H9 (cell line): Measurements from ENCODE around the gene TAAR9. TPM values are rescaled to one million over a fixed set of nuclear protein-coding genes. Genes with fewer than 3 reads are reported as not detected.

Experiments
- DNase-seq: peaks from one replicate; pipeline ENCODE4 v3.0.0-alpha.2; 2017
- H2AFZ ChIP-seq: one replicate; pipeline ENCODE4 v1.6.1; 2013; ENCODE audit warnings: mild to moderate bottlenecking, low read length, control low read depth, moderate library complexity
- H2AK5ac ChIP-seq: 2 replicates; pipeline ENCODE4 v1.6.1; 2013; ENCODE audit warnings: low read length, control low read depth, mixed read lengths; ENCODE audit not compliant: insufficient read length
- H2BK120ac ChIP-seq: one replicate; pipeline ENCODE4 v1.6.1; 2013; ENCODE audit warnings: low read depth, mild to moderate bottlenecking, low read length, control low read depth, inconsistent platforms; ENCODE audit not compliant: poor library complexity, severe bottlenecking
- H2BK12ac ChIP-seq: 2 replicates; pipeline ENCODE4 v1.6.1; 2013; ENCODE audit warnings: low read length, control low read depth, mixed read lengths, low read depth; ENCODE audit not compliant: insufficient read length
- H2BK15ac ChIP-seq: 2 replicates; pipeline ENCODE4 v1.6.1; 2013; ENCODE audit warnings: low read depth, low read length, control low read depth
- H2BK20ac ChIP-seq: one replicate; pipeline ENCODE4 v1.6.1; 2013; ENCODE audit warnings: low read depth, mild to moderate bottlenecking, low read length, control low read depth, inconsistent platforms; ENCODE audit not compliant: poor library complexity, severe bottlenecking
- H2BK5ac ChIP-seq: 2 replicates; pipeline ENCODE4 v1.6.1; 2013; ENCODE audit warnings: low read length, control low read depth, mixed read lengths; ENCODE audit not compliant: insufficient read length
- H3K14ac ChIP-seq: 2 replicates; pipeline ENCODE4 v1.6.1; 2013; ENCODE audit warnings: low read length, control low read depth; ENCODE audit not compliant: insufficient read depth
- H3K18ac ChIP-seq: 2 replicates; pipeline ENCODE4 v1.6.1; 2013; ENCODE audit warnings: low read depth, mild to moderate bottlenecking, mixed read lengths, low read length, control low read depth; ENCODE audit not compliant: insufficient read length
- H3K23ac ChIP-seq: 2 replicates; pipeline ENCODE4 v1.6.1; 2013; ENCODE audit warnings: low read length, control low read depth, mixed read lengths, low read depth; ENCODE audit not compliant: insufficient read length
- H3K23me2 ChIP-seq: 2 replicates; pipeline ENCODE4 v1.6.1; 2013; ENCODE audit warnings: low read depth, mild to moderate bottlenecking, mixed read lengths, low read length, control low read depth; ENCODE audit not compliant: insufficient read length, poor library complexity, severe bottlenecking
- H3K27ac ChIP-seq: 2 replicates; pipeline ENCODE4 v1.5.1; 2013; ENCODE audit warnings: low read length, control low read depth, mixed read lengths, low read depth; ENCODE audit not compliant: insufficient read length
- H3K27me3 ChIP-seq: 2 replicates; pipeline ENCODE4 v1.6.1; 2013; ENCODE audit warnings: low read length, control low read depth, inconsistent platforms; ENCODE audit not compliant: insufficient read depth
- H3K4ac ChIP-seq: 2 replicates; pipeline ENCODE4 v1.6.1; 2013; ENCODE audit warnings: low read depth, mild to moderate bottlenecking, control low read depth, inconsistent platforms, low read length, moderate library complexity
- H3K4me1 ChIP-seq: 2 replicates; pipeline ENCODE4 v1.6.1; 2013; ENCODE audit warnings: low read length, control low read depth, inconsistent platforms; ENCODE audit not compliant: insufficient read depth
- H3K4me2 ChIP-seq: 2 replicates; pipeline ENCODE4 v1.6.1; 2013; ENCODE audit warnings: low read length, control low read depth, mixed read lengths; ENCODE audit not compliant: insufficient read length, insufficient read depth
- H3K56ac ChIP-seq: 2 replicates; pipeline ENCODE4 v1.6.1; 2013; ENCODE audit warnings: low read depth, mild to moderate bottlenecking, mixed read lengths, low read length, control low read depth; ENCODE audit not compliant: insufficient read length
- H3K79me1 ChIP-seq: 2 replicates; pipeline ENCODE4 v1.6.1; 2013; ENCODE audit warnings: low read depth, mild to moderate bottlenecking, moderate library complexity, low read length, control low read depth, inconsistent platforms; ENCODE audit not compliant: insufficient read depth, poor library complexity, severe bottlenecking
- H3K79me2 ChIP-seq: 2 replicates; pipeline ENCODE4 v1.6.1; 2013; ENCODE audit warnings: low read length, control low read depth, inconsistent platforms; ENCODE audit not compliant: insufficient read depth
- H3K9ac ChIP-seq: 2 replicates; pipeline ENCODE4 v1.6.1; 2013; ENCODE audit warnings: low read length, control low read depth, mixed read lengths; ENCODE audit not compliant: insufficient read length; ENCODE audit errors: extremely low read depth
- H3K9me3 ChIP-seq: one replicate; pipeline ENCODE4 v1.6.1; 2013; ENCODE audit warnings: low read depth, low read length, inconsistent platforms; ENCODE audit not compliant: control insufficient read depth
- H3T11ph ChIP-seq: one replicate; pipeline ENCODE4 v1.6.1; 2013; ENCODE audit warnings: mild to moderate bottlenecking, low read length, control low read depth, inconsistent platforms
- H4K20me1 ChIP-seq: one replicate; pipeline ENCODE4 v1.6.1; 2013; ENCODE audit not compliant: control insufficient read depth, insufficient read length, insufficient read depth
- H4K5ac ChIP-seq: 2 replicates; pipeline ENCODE4 v1.6.1; 2013; ENCODE audit warnings: low read depth, mild to moderate bottlenecking, mixed read lengths, low read length, control low read depth; ENCODE audit not compliant: insufficient read length
- H4K8ac ChIP-seq: replicated peaks from 2 replicates; pipeline ENCODE4 v1.6.1; 2013; ENCODE audit warnings: low read length, control low read depth, mixed read lengths, low read depth; ENCODE audit not compliant: insufficient read length
- H4K91ac ChIP-seq: 2 replicates; pipeline ENCODE4 v1.6.1; 2013; ENCODE audit warnings: low read depth, mild to moderate bottlenecking, moderate library complexity, mixed read lengths, low read length, control low read depth; ENCODE audit not compliant: insufficient read length
- H3K27ac Mint-ChIP-seq, 3 experiments: 2 replicates in 2 of 3; 3 replicates in 1 of 3; pipeline ENCODE4 v1.8.0; 2020 to 2021; ENCODE audit warnings: mixed read lengths in 3 of 3, mild to moderate bottlenecking in 1 of 3, moderate library complexity in 1 of 3
- H3K27me3 Mint-ChIP-seq: 2 replicates; pipeline ENCODE4 v1.8.0; 2021; ENCODE audit warnings: low read depth, mild to moderate bottlenecking, moderate library complexity, mixed read lengths
- H3K36me3 Mint-ChIP-seq, 3 experiments: 2 replicates in 2 of 3; 3 replicates in 1 of 3; pipeline ENCODE4 v1.8.0; 2020 to 2021; ENCODE audit warnings: low read depth in 3 of 3, mixed read lengths in 3 of 3; ENCODE audit not compliant: insufficient read depth in 1 of 3
- H3K4me1 Mint-ChIP-seq, 2 experiments: 2 replicates each; pipeline ENCODE4 v1.8.0; 2020; ENCODE audit warnings: mixed read lengths in 2 of 2
- H3K4me3 Mint-ChIP-seq, 2 experiments: 2 replicates in 1 of 2; 3 replicates in 1 of 2; pipeline ENCODE4 v1.8.0; 2020 to 2021; ENCODE audit warnings: mild to moderate bottlenecking in 2 of 2, mixed read lengths in 2 of 2, moderate library complexity in 1 of 2
- H3K9me3 Mint-ChIP-seq, 2 experiments: 2 replicates in 1 of 2; 3 replicates in 1 of 2; pipeline ENCODE4 v1.8.0; 2020; ENCODE audit warnings: mild to moderate bottlenecking in 2 of 2, mixed read lengths in 2 of 2, moderate library complexity in 1 of 2
- WGBS: extraction: QIAGEN DNeasy Blood & Tissue Kit; methylation state at CpG from one replicate; pipeline ENCODE4 v1.1.7; 2013; ENCODE audit warnings: missing lambda C conversion rate, low lambda C conversion rate, mixed read lengths; ENCODE audit not compliant: insufficient read length; ENCODE audit errors: extremely low coverage; 5-methylcytosine and 5-hydroxymethylcytosine counted together
- total RNA-seq: library from RNA; stranded (reverse); gene quantifications from 2 replicates; pipeline ENCODE4 v1.2.1, GENCODE V29; 2021
- TF ChIP-seq, protein P1 (sequence below): fragments of 200-600 bp; sonication (generic); conservative IDR thresholded peaks from 3 replicates; pipeline ENCODE4 v1.8.0; 2021; ENCODE audit warnings: antibody characterized with exemption, mild to moderate bottlenecking

TAAR9 gene
- total RNA-seq, 1 experiment from 2014 or later = not detected

DNA sequence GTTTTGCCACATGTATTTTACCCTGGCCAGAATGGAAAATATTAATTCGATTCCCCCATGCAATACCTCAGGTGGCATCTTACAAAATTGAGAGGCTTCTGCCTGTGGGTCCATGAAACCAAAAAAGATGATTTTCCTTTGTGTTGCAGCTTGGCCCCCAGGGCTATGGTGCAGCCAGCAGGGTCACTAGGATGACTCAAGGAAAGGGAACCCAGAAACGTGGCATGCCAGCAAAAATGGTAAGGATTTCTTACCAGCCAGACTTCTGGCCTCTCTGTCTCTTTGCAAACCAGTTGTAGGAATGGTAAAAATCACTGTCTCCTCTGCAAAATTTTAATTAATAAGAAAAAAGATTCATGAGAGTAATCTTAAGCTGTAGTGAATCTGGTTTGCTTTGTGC is 11.6 kb upstream of the TAAR9 start:
- H3K4me2 ChIP-seq = no peak overlapping the region
- TF ChIP-seq, protein P1, sequence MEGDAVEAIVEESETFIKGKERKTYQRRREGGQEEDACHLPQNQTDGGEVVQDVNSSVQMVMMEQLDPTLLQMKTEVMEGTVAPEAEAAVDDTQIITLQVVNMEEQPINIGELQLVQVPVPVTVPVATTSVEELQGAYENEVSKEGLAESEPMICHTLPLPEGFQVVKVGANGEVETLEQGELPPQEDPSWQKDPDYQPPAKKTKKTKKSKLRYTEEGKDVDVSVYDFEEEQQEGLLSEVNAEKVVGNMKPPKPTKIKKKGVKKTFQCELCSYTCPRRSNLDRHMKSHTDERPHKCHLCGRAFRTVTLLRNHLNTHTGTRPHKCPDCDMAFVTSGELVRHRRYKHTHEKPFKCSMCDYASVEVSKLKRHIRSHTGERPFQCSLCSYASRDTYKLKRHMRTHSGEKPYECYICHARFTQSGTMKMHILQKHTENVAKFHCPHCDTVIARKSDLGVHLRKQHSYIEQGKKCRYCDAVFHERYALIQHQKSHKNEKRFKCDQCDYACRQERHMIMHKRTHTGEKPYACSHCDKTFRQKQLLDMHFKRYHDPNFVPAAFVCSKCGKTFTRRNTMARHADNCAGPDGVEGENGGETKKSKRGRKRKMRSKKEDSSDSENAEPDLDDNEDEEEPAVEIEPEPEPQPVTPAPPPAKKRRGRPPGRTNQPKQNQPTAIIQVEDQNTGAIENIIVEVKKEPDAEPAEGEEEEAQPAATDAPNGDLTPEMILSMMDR = no peak
- H3K14ac ChIP-seq = no peak overlapping the region
- no peak overlapping the region for H4K8ac ChIP-seq
- no peak overlapping the region for H3T11ph ChIP-seq
- H3K4me3 Mint-ChIP-seq = no peak overlapping the region
- H3K27ac ChIP-seq = no peak overlapping the region
- no peak overlapping the region for H2BK120ac ChIP-seq
- no peaks in the 10 kb centered on the region for H3K36me3 Mint-ChIP-seq
- no peak overlapping the region for H3K23ac ChIP-seq
- no peaks in the 10 kb centered on the region for H4K20me1 ChIP-seq
- no CpG with 5 or more reads among the region's 2 CpGs for WGBS
- no peak overlapping the region for H3K9ac ChIP-seq
- H3K27me3 ChIP-seq = no peaks in the 10 kb centered on the region
- no peaks in the 10 kb centered on the region for H3K23me2 ChIP-seq
- H3K4me1 Mint-ChIP-seq = peaks cover 20 to 23% of the 10 kb centered on the region in 2 experiments
- no peak overlapping the region for H2BK12ac ChIP-seq
- peaks cover 10% of the 10 kb centered on the region for H3K27me3 Mint-ChIP-seq
- no peak overlapping the region for H2BK20ac ChIP-seq
- no peak for DNase-seq
- no peak overlapping the region for H3K4ac ChIP-seq
- H2AK5ac ChIP-seq = no peak overlapping the region
- no peak overlapping the region for H4K91ac ChIP-seq
- no peak overlapping the region for H3K18ac ChIP-seq
- H3K79me1 ChIP-seq = no peaks in the 10 kb centered on the region
- H3K27ac Mint-ChIP-seq = no peak overlapping the region
- H2BK5ac ChIP-seq = no peak overlapping the region
- H3K79me2 ChIP-seq = no peaks in the 10 kb centered on the region
- H2AFZ ChIP-seq = no peak overlapping the region
- H2BK15ac ChIP-seq = no peak overlapping the region
- no peaks in the 10 kb centered on the region for H3K9me3 Mint-ChIP-seq
- no peak overlapping the region for H4K5ac ChIP-seq
- H3K4me1 ChIP-seq = no peaks in the 10 kb centered on the region; the same call in 1 of the 2 replicates
- no peak overlapping the region for H3K56ac ChIP-seq
- H3K9me3 ChIP-seq = no peaks in the 10 kb centered on the region
